ENCODE measurements around the gene PPM1L. TPM values are rescaled to one million over a fixed set of nuclear protein-coding genes. Genes with fewer than 3 reads are reported as not detected.

Gene PPM1L
- total RNA-seq, 1 experiment from 2014 or later, result 5.0 TPM

- Histone ChIP-seq H3K27me3 (ENCODE audit: insufficient read depth, low read depth) (no peaks in the 10 kb centered on the region), H3K36me3 (ENCODE audit: low read depth) (no peaks in the 10 kb centered on the region), H4K20me1 (ENCODE audit: insufficient read depth) (no peaks in the 10 kb centered on the region), H3K4me1 (replicated peaks; ENCODE audit: insufficient read depth) (no peaks in the 10 kb centered on the region), H3K79me2 (ENCODE audit: low read depth) (no peaks in the 10 kb centered on the region), H2AFZ (no peak overlapping the region), H3K9me2 (ENCODE audit: insufficient read depth) (0 out of 2 replicates have a peak, but pooled peaks cover 4% of the 10 kb centered on the region), H3K4me2 (no peak overlapping the region), H3K9me3 (ENCODE audit: insufficient read depth, low read depth) (no peaks in the 10 kb centered on the region; the same call in 1 of the 2 replicates), H3K27ac (no peak overlapping the region), H3K4me3 (no peak overlapping the region), H3F3A (ENCODE audit: insufficient read depth, low read depth) (no peaks in the 10 kb centered on the region)
- DNase-seq, result no peak
- intact Hi-C loops (cut with micrococcal nuclease; ENCODE audit: unreplicated experiment), result no loop called here
- CTCF ChIA-PET, result no interaction called here
- POLR2A ChIA-PET (ENCODE audit: unreplicated experiment), result no interaction called here
- no TSS peak for BruUV-seq (replicated peaks)
- TF ChIP-seq CTCF (conservative IDR thresholded peaks at IDR 0.05) (no peak), EZH2 (IDR thresholded peaks at IDR 0.05; ENCODE audit: low read depth) (no peak)
These were observed 84.6 kb downstream of the PPM1L start for GRCh38 chr3:160840590-160840989.

- Histone ChIP-seq H3K36me3 (ENCODE audit: low read depth) (no peaks in the 10 kb centered on the region), H2AFZ (no peak overlapping the region), H3F3A (ENCODE audit: insufficient read depth, low read depth) (no peaks in the 10 kb centered on the region), H3K9me2 (ENCODE audit: insufficient read depth) (0 out of 2 replicates have a peak, but pooled peaks cover 4% of the 10 kb centered on the region), H3K27me3 (ENCODE audit: insufficient read depth, low read depth) (no peaks in the 10 kb centered on the region), H3K4me3 (no peak overlapping the region), H3K4me2 (no peak overlapping the region), H3K4me1 (replicated peaks; ENCODE audit: insufficient read depth) (no peaks in the 10 kb centered on the region), H3K27ac (no peak overlapping the region), H3K9me3 (ENCODE audit: insufficient read depth, low read depth) (no peaks in the 10 kb centered on the region; the same call in 1 of the 2 replicates), H3K79me2 (ENCODE audit: low read depth) (no peaks in the 10 kb centered on the region), H4K20me1 (ENCODE audit: insufficient read depth) (no peaks in the 10 kb centered on the region)
- no TSS peak for BruUV-seq (replicated peaks)
- POLR2A ChIA-PET (ENCODE audit: unreplicated experiment), result interaction anchor here (0.6 to 0.7 kb wide), 2 partner anchors 8 to 195 kb away, joined by 7 to 13 read pairs; no protein-coding TSS in a partner anchor
- CTCF ChIA-PET, result no interaction called here
- DNase-seq, result no peak
- intact Hi-C loops (cut with micrococcal nuclease; ENCODE audit: unreplicated experiment), result no loop called here
- no peak for TF ChIP-seq EZH2 (IDR thresholded peaks at IDR 0.05; ENCODE audit: low read depth)
- TF ChIP-seq CTCF (conservative IDR thresholded peaks at IDR 0.05), result no peak
These were observed 85.4 kb downstream of the PPM1L start for GRCh38 chr3:160841455-160841854.

DNA sequence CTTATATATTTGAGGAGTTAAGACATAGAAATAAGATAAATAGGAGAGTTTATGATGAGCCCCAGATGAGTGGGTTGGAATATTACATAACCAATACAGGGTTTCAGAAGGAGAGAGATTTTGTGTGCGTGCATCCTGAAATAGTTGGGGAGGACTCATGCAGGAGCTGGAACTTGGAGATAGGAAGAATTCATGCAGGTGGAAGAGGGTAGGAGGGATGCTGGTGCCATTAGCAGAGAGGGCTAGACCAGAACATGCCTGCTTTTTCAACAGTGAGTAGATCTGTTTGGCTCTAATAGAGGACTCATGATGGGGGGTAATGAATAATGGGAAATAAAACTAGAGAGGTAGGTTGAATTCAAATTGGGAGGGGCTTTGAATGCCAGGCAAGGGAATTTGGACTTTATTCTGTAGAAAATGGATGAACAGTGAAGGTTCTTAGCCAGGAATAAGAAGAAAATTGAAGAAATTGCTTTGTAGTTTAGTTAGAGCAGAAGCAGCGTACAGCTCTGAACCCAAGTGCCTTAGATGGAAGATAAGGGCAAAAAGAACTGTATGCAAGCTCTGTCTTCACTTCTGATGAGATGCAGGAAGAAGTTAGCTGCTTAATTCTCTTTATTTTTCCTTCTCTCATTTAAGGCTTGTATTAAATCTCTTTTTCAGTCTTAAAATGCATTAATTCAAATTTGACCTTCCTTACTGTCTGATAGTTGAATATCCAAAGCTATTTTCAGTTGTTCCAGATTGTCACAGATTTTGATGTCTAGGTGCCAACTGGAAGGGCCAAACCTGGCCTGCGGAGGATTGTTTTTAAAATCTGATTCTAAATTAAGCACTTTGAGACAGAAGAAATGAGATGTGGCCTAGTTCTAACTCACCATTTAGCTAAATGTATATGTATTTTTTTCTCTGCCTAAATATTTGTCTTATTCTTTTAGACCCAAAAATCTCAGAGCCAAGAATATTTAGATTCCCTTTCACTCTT lies 86.3 kb downstream of the PPM1L start:
- POLR2A ChIA-PET (ENCODE audit: unreplicated experiment), result no interaction called here

More for the DNA sequence above, 86.3 kb downstream of the PPM1L start:
- H3K9me3 ChIP-seq (ENCODE audit: insufficient read depth, low read depth), result no peaks in the 10 kb centered on the region; the same call in 1 of the 2 replicates
- BruUV-seq (replicated peaks), result no TSS peak
- intact Hi-C loops (cut with micrococcal nuclease; ENCODE audit: unreplicated experiment), result no loop called here
- no peak overlapping the region for H3K4me3 ChIP-seq
- no peaks in the 10 kb centered on the region for H3K4me1 ChIP-seq (replicated peaks; ENCODE audit: insufficient read depth)
- CTCF ChIA-PET, result no interaction called here
- no peak overlapping the region for H3K4me2 ChIP-seq
- 0 out of 2 replicates have a peak, but pooled peaks cover 4% of the 10 kb centered on the region for H3K9me2 ChIP-seq (ENCODE audit: insufficient read depth)
- no peaks in the 10 kb centered on the region for H3F3A ChIP-seq (ENCODE audit: insufficient read depth, low read depth)
- no peak for DNase-seq
- no peaks in the 10 kb centered on the region for H3K27me3 ChIP-seq (ENCODE audit: insufficient read depth, low read depth)
- H4K20me1 ChIP-seq (ENCODE audit: insufficient read depth), result no peaks in the 10 kb centered on the region
- no peak for TF ChIP-seq EZH2 (IDR thresholded peaks at IDR 0.05; ENCODE audit: low read depth)
- TF ChIP-seq CTCF (conservative IDR thresholded peaks at IDR 0.05), result no peak
- H3K36me3 ChIP-seq (ENCODE audit: low read depth), result no peaks in the 10 kb centered on the region
- H3K27ac ChIP-seq, result no peak overlapping the region
- no peaks in the 10 kb centered on the region for H3K79me2 ChIP-seq (ENCODE audit: low read depth)
- H2AFZ ChIP-seq, result no peak overlapping the region

All from PC-9 (cell line).